ENCODE measurements around the gene CPNE1.

DNA sequence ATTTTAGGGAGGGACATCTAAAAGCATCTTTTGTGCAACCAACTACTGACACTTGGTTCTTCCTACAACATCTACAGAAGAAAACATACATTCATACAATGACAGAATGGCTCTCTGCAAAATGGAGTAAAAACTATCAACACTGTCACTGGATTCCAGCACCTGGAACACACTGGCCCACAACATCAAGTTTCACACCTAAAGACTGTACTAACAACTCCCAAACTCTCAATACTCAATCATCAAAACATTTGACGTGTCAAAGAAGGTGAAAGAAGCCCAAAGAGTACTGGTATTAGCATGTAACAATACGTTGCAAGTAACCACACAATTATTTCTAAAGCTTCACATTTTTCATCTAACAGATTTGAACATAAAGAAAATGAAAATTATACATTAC is 2.1 kb downstream of the CPNE1 start:
- TF ChIP-seq POLR2A (IDR thresholded peaks at IDR 0.05; ENCODE audit: low read length), result no peak
- no peak for TF ChIP-seq GATA1 (IDR thresholded peaks at IDR 0.05; ENCODE audit: low read depth, low read length)
